A172 (cell line): ENCODE results near the gene ST13. TPM values are rescaled to one million over a fixed set of nuclear protein-coding genes. Genes with fewer than 3 reads are reported as not detected.
A peak's percentile ranks its signal among the peaks of the same experiment; 100 is the strongest.
"Not testable (repeated sequence)": the region's sequence is repeated elsewhere in the genome, so short reads cannot be mapped to it uniquely, and the experiment has no call there.

Experiments
- DNase-seq: peaks from one replicate; pipeline ENCODE4 v3.0.0-alpha.2; 2015; ENCODE audit warnings: low spot score
- total RNA-seq: library from RNA; depleted of rRNA; stranded (reverse); fragments of >200 nt; shearing (Covaris generic); gene quantifications from 2 replicates; pipeline ENCODE4 v1.2.3, GENCODE V29; 2014; rRNA removed

The ST13 gene
- total RNA-seq, result 202 and 210 TPM in 2 replicates

DNA sequence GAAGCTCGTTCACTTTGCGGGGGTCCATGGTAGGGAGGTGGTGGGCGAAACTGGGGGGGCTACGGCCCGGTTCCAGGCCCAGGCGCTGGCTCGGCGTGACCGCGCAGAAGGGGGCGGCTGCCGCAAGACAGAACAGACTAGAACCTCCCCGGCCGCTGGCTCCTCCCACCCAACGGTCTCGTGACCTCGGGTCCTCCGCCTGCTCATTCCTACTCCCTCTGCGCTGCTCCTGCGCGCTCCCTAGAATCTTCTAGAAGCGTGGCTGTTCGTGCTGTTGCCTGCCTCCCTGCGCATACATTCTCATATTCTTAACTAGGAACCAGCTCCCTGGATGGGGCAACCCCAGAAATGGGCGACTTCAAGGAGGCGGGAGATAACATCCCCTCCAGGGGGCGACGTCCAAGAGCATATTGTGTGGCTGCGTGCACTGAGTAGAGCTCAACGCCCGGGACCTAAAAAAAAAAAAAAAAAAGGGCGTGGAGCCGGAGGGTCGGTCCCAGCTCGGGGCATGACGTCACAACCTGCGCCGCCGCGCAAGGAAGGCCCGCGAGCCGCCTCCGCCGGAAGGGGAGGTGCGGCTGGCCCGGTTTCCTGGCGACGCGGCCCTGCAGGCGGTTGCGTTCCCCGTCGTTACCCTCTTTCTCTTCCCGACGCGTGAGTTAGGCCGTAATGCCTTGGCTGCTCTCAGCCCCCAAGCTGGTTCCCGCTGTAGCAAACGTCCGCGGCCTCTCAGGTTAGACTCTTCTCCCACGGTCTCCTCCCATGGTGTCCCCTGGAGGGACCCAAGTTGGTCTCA is at the start of gene ST13, which contains the start of gene XPNPEP3:
ST13 (minus strand) TSS at position 127 of the 796 bp plus-strand sequence; CDS start at position 28, 99 bp downstream.
XPNPEP3 (plus strand) TSS at position 636 of the 796 bp plus-strand sequence; CDS start at position 670, 34 bp downstream.
- peak; percentile 91 for DNase-seq

GRCh38 chr22:40904101-40904500 is 47.7 kb upstream of the ST13 start:
- DNase-seq, result no peak

DNA sequence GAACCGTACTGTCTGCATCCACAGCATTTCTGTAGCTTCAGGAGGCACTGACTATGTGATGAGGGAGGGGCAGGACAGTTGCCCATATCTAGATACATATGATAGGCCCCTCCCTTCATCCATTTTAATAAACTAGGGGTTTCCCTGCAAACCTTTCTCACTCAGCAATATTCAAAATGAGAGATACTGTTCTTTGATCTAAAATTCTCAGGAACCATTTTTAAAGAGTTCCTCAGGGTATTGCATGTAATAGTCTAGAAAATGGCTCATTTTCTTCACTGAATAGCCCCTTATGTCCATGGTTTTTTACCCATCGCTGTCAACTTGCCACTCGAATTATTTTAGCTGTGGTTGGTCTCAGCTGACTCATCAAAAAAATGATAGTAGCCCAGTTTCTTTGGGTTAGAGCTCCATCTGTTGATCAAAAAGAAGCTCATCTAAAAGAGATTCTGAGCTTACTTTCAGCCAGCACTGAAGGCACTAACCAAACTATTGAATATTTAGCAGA is 42.5 kb upstream of the ST13 start:
- DNase-seq, result peak; percentile 49

DNA sequence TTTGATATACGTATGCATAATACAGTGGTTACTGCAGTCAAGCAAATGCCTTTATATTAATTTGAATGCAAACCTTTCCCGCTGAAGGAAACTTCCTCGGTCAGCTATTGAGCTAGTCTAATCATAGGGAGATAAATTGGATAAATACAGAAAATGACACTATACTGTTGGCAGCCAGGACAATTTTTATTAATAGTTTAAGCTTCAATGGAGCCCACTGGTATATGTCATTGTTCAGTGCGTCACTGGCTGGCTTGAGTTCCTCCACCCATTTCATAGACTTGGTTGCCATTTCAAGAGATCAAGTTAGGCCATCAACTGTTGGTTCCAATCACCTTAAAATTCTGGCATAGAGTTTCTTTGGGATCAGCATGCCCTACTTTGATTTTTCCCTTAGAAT is 38.0 kb upstream of the ST13 start:
- no peak for DNase-seq

DNA sequence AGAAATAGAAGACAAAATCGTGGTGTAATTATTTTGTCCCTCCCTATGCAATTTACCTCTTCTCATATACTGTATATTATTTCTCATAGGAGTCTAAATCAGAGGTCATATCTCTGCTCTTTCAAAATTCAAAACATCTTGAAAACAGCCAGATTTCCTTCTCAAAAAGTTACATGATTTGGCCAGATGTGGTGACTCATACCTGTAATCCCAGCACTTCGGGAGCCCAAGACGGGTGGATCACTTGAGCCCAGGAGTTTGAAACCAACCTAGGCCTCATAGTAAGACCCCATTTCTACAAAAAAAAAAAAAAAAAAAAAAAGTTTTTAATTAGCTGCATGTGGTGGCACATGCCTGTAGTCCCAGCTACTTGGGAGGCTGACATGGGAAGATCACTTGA is 34.4 kb upstream of the ST13 start:
- DNase-seq, result no peak

GRCh38 chr22:40889116-40889515 is 32.7 kb upstream of the ST13 start:
- no peak for DNase-seq

DNA sequence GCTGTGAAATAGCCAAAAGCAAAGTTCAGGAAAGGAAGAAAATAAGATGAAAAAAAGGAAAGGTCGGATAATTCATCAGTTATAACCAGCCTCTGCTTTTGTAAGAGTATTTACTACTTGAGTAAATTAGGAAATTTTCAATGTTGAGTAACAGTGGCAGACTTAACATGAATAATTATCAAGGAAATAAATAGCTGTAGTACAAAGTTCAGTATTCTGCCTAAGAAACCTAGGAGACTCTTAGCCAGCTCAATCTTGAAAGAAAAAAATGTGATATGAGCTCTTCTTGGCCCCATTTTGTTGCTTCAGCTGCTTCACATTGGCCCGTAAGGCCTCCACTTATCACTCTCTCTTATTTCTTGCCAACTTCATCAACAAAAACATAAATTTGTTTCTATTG is 22.5 kb upstream of the ST13 start:
- DNase-seq, result no peak

- DNase-seq, result no peak
Observed at GRCh38 chr22:40877488-40877887, 21.0 kb upstream of the ST13 start.

DNA sequence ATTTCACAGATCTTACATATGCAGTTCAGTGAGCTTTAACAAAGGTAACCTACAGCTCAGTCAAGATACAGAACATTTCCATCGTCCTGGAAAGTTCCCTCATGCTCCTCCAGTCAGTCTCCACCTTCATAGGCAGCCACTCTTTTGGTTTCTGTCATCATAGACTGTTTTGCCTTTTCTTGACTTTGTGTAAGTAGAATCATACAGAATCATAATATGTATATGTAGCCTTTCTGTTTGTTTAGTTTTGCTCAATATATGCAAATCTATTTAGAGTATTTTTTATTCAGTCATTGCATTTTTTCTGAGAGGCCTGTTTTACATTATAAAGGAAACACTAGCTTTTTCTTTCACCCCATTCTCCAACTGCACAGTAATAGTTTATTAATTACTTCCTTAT is 20.5 kb upstream of the ST13 start:
- DNase-seq, result no peak

- no peak for DNase-seq
Observed at GRCh38 chr22:40875111-40875510, 18.7 kb upstream of the ST13 start.

- DNase-seq, result no peak
Observed at GRCh38 chr22:40874016-40874415, 17.6 kb upstream of the ST13 start.

DNA sequence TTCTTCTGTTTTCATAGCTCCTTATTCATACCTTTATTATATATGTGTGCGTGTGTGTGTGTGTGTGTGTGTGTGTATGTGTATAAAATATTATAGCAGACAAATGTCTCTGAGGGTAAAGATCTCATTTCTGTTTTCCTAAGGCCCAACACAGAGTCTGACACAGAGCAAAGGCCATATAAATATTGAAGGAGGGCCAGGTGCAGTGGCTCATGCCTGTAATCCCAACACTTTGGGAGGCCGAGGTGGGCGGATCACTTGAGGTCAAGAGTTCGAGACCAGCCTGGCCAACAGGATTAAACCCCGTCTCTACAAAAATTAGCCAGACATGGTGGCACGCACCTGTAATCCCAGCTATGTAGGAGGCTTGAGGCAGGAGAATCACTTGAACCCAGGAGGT is 11.9 kb upstream of the ST13 start:
- not testable (repeated sequence) for DNase-seq

DNA sequence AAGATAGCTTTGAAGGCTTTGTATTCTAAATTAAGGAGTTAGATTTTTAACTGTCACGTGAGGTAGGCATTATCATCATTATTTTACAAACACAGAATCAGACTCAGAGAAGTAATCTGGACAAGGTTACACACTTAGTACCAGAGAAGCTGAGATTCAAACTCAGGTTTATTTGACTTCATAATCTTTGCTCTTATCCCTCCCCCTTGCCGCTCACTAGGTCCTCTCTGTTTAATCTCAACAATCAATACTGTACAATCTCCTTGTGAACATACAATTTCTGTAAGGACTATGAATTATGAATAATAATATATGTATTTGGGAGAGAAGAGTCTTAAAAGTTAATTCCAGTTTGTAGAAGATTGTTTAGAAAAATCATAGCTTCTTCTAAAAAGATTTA is 10.7 kb upstream of the ST13 start:
- DNase-seq, result no peak

GRCh38 chr22:40862537-40862936 is 6.1 kb upstream of the ST13 start:
- DNase-seq, result no peak

- DNase-seq, result no peak
Observed at GRCh38 chr22:40862013-40862412, 5.6 kb upstream of the ST13 start, which contains the start of gene DNAJB7. DNAJB7 (minus strand) TSS chr22:40862113; CDS start chr22:40861994, 119 bp downstream.

DNA sequence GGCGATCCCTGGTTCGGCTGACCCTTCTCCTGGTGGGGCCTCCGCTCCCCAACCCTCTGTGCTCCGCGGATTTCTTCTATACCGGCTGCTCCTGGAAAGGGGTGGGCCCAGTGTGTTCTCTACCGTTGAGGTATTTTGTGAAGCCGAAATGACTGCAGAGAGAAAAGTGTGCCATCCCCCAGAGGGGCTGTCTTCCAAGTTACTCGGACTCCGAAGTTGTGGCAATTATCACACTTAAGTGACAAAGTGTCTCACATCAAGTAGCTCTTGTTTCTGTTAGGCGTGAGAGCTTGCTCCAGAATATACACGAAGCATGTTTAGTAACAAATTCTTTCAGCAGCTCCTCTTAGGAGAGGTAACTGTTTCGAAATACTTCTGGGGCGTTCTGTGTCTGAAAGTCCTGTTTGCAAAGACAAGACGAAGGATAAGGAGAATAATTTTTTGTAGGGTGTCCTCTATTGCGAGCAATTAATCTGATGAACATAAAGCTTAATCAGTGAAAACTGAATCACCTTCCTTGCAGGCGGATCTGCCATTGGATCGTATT is 943 bp upstream of the ST13 start:
- DNase-seq, result no peak

DNA sequence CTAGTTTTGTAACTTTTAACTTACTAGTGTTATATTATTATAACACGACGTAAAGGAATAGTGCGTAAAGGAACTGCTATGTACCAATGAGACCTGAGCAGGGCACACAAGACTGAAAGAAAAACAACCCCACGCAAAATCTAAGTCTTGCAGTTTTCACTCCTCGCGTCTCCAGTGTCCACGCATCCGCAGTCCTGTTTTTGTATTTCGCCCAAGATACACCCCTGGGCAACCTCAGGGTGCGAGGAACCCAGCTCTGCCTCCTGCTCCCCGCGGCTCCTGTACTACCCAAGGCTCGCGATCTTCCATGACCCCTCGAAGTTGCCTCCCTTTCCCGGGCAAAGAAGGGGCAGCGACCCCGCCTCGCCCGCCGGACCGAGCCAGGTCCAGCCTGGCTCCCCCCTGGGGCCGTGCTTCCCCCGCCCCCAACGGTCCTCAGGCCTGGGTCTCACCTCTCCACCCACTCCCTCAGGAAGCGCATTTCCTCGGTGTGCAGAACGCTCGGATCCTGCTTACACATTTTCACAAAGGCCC is 393 bp downstream of the ST13 start:
- no peak for DNase-seq

DNA sequence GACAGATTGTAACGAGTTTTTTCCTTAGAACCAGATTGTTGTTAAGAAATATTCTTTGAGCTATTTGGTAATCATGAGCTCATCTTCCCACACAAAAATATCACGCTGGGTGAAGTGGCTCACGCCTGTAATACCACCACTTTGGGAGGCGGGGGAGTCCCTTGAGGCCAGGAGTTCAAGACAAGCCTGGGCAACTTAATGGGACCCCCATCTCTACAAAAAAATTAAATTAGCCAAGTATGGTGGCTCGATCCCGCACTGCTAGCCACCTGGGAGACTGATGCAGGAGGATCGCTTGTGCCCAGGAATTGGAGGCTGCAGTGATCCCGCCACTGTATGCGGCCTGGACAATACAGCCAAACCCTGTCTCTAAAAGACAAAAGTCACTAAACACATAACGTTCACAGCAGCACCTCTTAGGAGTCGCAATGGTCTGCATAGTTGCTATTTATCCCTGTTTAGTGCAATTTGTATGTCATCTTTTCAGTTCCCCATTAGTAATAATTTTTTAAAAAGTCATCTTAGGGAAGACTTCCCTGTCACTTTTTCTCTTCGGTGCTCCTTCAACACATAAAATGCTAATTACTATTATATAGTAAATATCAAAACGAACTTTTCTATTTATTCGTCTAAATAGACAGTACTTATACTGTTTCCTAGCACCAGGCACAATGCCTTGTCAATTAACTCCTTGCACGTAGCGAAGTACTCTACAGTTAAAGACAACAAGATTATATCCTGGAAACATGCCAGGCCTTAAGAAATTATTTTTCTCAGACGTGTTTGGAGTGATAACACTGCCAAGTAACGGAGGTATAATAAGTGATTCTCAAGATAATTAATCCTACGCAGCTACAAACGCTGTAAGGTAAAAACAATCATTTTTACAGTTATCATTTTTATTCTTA is 1.1 kb downstream of the ST13 start:
- peak; percentile 12 for DNase-seq

- no peak for DNase-seq
Observed at GRCh38 chr22:40853961-40854360, 2.5 kb downstream of the ST13 start.

- DNase-seq, result no peak
Observed at GRCh38 chr22:40853333-40853732, 3.1 kb downstream of the ST13 start.

GRCh38 chr22:40845816-40846215 is 10.6 kb downstream of the ST13 start:
- DNase-seq, result not testable (repeated sequence)

GRCh38 chr22:40844951-40845350 is 11.5 kb downstream of the ST13 start:
- DNase-seq, result no peak
